HG03064 (cell line): ENCODE data around the gene SLC25A11.

Experiments
- ATAC-seq: cut with Tn5 transposase; IDR thresholded peaks from one replicate; pipeline ENCODE4 v1.9.1; 2021; ENCODE audit warnings: low read depth; ENCODE audit not compliant: unreplicated experiment

Gene SLC25A11

GRCh38 chr17:4966844-4967538 lies 27.1 kb upstream of the SLC25A11 start:
- peak; percentile 74 for ATAC-seq

GRCh38 chr17:4965311-4965986 lies 25.6 kb upstream of the SLC25A11 start:
- no peak for ATAC-seq

- ATAC-seq, result no peak
These were observed 20.6 kb upstream of the SLC25A11 start for GRCh38 chr17:4960279-4960922.

- no peak for ATAC-seq
These were observed 19.6 kb upstream of the SLC25A11 start for GRCh38 chr17:4959261-4959965.

GRCh38 chr17:4958102-4958501 lies 18.3 kb upstream of the SLC25A11 start:
- ATAC-seq, result no peak

- ATAC-seq, result no peak
These were observed 16.7 kb upstream of the SLC25A11 start for GRCh38 chr17:4956493-4957061.

GRCh38 chr17:4955091-4955490 lies 15.2 kb upstream of the SLC25A11 start:
- ATAC-seq, result no peak

GRCh38 chr17:4953451-4953961 lies 13.7 kb upstream of the SLC25A11 start:
- no peak for ATAC-seq

- ATAC-seq, result no peak
These were observed 11.6 kb upstream of the SLC25A11 start for GRCh38 chr17:4951486-4951885.

GRCh38 chr17:4950746-4951204 lies 10.9 kb upstream of the SLC25A11 start, which contains the start of gene ENO3:
Gene ENO3, plus strand, starts transcription at chr17:4951119. Its CDS starts 711 bp downstream, at chr17:4951830.
- ATAC-seq, result no peak

- peak; percentile 9 for ATAC-seq
These were observed 10.4 kb upstream of the SLC25A11 start for GRCh38 chr17:4950075-4950745.

- ATAC-seq, result peak; percentile 18
These were observed 9.7 kb upstream of the SLC25A11 start for GRCh38 chr17:4949321-4950074.

GRCh38 chr17:4948931-4949320 lies 9.1 kb upstream of the SLC25A11 start:
- ATAC-seq, result peak; percentile 31

GRCh38 chr17:4948166-4948930 lies 8.5 kb upstream of the SLC25A11 start, which contains the start of gene PFN1:
Gene PFN1, minus strand, starts transcription at chr17:4948530. Its CDS starts 136 bp downstream, at chr17:4948394.
- ATAC-seq, result no peak

GRCh38 chr17:4947411-4948165 lies 7.7 kb upstream of the SLC25A11 start:
- ATAC-seq, result no peak

- ATAC-seq, result no peak
These were observed 7.2 kb upstream of the SLC25A11 start for GRCh38 chr17:4947010-4947410.

GRCh38 chr17:4946312-4946976 lies 6.6 kb upstream of the SLC25A11 start:
- ATAC-seq, result no peak
